Islet precursor cell (in vitro differentiated cells): ENCODE measurements around the gene ALOX12.

Experiments used
- DNase-seq: peaks from one replicate; pipeline ENCODE4 v3.0.0-alpha.2; 2018

Gene ALOX12

GRCh38 chr17:7022781-7023571, 27.1 kb downstream of the ALOX12 start, which contains the start of gene BCL6B:
BCL6B (plus strand) TSS chr17:7023050; CDS start chr17:7023672, 622 bp downstream.
- no peak for DNase-seq

- DNase-seq: peak; percentile 98
Measured at GRCh38 chr17:7023576-7024401, 27.9 kb downstream of the ALOX12 start.

- DNase-seq: peak; percentile 55
Measured at GRCh38 chr17:7024402-7024785, 28.5 kb downstream of the ALOX12 start.

GRCh38 chr17:7025245-7025644, 29.4 kb downstream of the ALOX12 start:
- DNase-seq: no peak

GRCh38 chr17:7026471-7027115, 30.7 kb downstream of the ALOX12 start:
- peak; percentile 53 for DNase-seq

GRCh38 chr17:7027335-7027734, 31.5 kb downstream of the ALOX12 start:
- DNase-seq: peak; percentile 49

- no peak for DNase-seq
Measured at GRCh38 chr17:7029096-7029495, 33.2 kb downstream of the ALOX12 start.

GRCh38 chr17:7029659-7030058, 33.8 kb downstream of the ALOX12 start:
- no peak for DNase-seq

GRCh38 chr17:7034955-7035590, 39.2 kb downstream of the ALOX12 start:
- DNase-seq: no peak

GRCh38 chr17:7035591-7036368, 39.9 kb downstream of the ALOX12 start, which contains the start of gene SLC16A13:
SLC16A13 (plus strand) TSS chr17:7036015; CDS start chr17:7036383, 368 bp downstream.
- peak; percentile 98 for DNase-seq

- peak; percentile 55 for DNase-seq
Measured at GRCh38 chr17:7038025-7038862, 42.4 kb downstream of the ALOX12 start.

- DNase-seq: no peak
Measured at GRCh38 chr17:7039832-7040231, 44.0 kb downstream of the ALOX12 start.

GRCh38 chr17:7041607-7042500, 46.0 kb downstream of the ALOX12 start:
- DNase-seq: peak; percentile 81

GRCh38 chr17:7042501-7043181, 46.8 kb downstream of the ALOX12 start:
- no peak for DNase-seq

GRCh38 chr17:7043182-7043496, 47.3 kb downstream of the ALOX12 start:
- no peak for DNase-seq

- DNase-seq: no peak
Measured at GRCh38 chr17:7043497-7044198, 47.8 kb downstream of the ALOX12 start, which contains the start of gene SLC16A11. SLC16A11 (minus strand) TSS chr17:7044092; CDS start chr17:7043513, 579 bp downstream.

GRCh38 chr17:7045492-7046126, 49.8 kb downstream of the ALOX12 start:
- no peak for DNase-seq

GRCh38 chr17:7046127-7046724, 50.4 kb downstream of the ALOX12 start:
- DNase-seq: peak; percentile 96
